HG02852 (cell line): ENCODE measurements around the gene NRP2.

ENCODE experiments used
- ATAC-seq: cut with Tn5 transposase; IDR thresholded peaks from one replicate; pipeline ENCODE4 v1.9.1; 2021; ENCODE audit warnings: mild to moderate bottlenecking, moderate library complexity; ENCODE audit not compliant: unreplicated experiment

Gene NRP2, protein sequence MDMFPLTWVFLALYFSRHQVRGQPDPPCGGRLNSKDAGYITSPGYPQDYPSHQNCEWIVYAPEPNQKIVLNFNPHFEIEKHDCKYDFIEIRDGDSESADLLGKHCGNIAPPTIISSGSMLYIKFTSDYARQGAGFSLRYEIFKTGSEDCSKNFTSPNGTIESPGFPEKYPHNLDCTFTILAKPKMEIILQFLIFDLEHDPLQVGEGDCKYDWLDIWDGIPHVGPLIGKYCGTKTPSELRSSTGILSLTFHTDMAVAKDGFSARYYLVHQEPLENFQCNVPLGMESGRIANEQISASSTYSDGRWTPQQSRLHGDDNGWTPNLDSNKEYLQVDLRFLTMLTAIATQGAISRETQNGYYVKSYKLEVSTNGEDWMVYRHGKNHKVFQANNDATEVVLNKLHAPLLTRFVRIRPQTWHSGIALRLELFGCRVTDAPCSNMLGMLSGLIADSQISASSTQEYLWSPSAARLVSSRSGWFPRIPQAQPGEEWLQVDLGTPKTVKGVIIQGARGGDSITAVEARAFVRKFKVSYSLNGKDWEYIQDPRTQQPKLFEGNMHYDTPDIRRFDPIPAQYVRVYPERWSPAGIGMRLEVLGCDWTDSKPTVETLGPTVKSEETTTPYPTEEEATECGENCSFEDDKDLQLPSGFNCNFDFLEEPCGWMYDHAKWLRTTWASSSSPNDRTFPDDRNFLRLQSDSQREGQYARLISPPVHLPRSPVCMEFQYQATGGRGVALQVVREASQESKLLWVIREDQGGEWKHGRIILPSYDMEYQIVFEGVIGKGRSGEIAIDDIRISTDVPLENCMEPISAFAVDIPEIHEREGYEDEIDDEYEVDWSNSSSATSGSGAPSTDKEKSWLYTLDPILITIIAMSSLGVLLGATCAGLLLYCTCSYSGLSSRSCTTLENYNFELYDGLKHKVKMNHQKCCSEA

DNA sequence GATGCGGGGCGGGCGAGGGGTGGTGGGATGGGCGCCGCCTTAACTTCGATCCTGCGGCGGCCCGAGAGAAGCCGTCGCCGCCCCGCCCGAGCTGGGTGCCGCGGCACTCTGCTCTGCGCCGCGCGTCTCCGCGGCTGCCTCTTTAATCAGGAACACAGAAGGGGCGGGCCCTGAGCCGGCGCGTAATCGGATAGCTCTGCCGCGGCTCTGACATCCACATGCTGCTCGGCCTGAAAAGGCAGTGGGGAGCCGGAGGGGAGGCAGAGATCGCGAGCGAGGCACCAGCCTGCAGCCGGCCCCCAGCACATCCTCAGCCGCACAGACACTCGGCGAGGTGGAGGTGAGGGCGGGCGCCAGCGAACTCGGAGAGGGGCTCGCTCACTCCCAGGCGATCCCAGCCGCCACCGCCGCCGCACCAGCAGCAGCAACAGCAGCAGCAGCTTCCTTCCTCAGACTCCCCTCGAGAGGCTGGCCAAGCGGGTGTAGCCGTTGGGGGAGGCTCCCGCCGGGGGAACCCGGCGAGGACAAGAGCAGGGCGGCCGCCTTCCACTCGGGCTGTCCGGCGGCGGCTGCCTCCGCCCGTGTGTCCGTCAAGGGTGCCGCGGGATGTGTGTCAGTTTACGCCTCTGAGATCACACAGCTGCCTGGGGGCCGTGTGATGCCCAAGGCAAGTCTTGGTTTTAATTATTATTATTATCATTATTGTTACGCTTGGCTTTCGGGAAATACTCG lies at the start of gene NRP2:
TSS of gene NRP2 (plus strand) at position 263 of the 732 bp plus-strand sequence. CDS start 790 bp downstream, outside the sequence.
- peak; percentile 80 for ATAC-seq

DNA sequence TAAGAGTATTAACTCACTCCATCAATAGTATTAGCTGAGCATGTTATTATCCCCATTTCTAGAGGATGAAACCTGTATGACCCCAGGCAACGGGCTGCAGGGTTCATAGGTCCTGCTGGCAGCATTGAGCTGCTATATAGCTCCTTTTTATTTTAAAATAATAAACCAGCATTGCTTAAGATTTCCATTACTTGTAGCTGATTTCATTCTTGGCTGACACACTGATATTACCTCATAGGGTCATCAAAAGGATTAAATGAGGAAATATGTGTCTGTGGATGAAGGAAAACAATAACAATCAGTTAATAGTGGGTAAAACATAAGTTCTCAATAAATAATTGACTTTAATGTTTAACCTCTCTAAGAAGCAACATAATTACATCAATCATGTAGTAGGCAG lies 48.3 kb upstream of the NRP2 start:
- no peak for ATAC-seq

DNA sequence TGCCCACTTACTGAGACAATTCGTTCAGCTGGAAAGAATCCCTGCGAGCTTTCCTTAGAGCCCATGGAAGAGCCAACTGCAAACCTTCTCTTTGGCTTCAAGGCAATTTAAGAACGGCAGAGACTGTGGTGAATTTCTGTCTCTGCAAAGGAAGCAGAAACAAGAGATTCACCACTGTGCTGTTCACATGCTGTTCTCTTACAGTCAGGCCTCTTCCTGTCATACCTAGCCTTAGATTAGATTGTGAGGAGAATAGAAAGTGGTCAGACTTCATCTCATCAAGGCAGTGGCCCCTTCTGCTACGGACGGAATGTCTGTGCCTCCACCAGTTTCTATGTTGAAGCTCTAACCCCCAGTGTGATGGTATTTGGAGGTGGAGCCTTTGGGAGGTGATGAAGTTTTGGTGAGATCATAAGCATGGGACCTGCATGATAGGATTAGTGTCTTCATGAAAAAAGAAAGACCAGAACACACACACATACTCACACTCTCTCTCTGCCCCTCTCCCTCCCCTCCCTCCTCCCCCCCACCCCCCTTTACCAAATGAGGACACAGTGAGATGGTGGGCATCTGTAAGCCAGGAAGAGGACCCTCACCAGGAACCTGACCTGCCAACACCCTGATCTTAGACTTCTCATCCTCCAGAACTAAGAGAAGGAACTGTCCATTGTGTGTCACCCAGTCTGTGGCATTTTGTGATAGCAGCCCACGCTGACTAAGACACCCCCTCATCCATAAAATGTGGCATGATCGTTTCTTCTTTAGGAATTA lies 45.6 kb upstream of the NRP2 start:
- no peak for ATAC-seq

DNA sequence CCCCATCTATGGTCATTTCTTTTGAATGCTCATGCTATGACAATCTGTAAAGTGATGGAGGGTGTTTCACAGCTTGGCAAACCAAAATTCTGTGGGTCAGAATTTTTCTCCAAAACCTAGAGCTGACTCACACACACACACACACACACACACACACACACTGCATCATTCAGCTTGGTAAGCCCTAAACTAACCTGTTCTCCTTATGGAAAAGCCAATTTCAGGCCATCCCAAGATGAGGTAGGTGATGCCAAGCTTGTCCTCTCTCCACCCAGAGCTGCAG lies 45.0 kb upstream of the NRP2 start:
- ATAC-seq: no peak

DNA sequence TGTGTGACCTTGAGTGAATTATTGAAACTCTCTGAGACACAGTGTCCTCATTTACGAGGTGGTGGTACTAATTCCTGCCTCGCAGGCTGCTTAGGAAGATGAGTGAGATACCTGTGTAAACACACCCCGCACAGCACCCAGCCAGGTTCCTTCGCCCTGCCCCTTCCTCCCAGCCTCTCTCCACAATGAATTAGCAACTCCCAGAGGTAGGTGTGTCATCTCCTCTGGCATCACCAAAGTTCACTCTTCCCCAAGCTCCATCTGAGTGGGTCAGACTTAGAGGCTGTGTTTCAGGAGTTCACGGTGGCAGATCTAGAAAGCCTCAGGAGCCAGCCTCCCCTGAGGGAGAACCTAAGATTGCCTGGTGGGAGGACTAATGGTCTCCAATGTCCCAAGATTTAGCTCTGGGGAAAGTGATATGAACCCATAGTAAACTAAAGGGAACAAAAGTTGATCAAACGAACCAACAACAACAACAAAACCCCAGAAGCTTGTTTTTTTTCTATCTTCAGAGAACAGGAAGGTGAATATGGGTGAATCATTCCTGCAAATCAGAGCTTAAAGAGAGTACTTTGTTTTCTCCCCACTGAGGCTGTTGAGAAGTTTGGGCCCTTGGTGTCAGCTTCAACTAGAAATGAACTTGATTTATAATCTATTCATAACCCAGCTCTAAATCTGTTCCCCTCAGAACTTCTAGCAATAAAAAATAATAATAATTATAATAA lies 44.4 kb upstream of the NRP2 start:
- ATAC-seq: no peak

DNA sequence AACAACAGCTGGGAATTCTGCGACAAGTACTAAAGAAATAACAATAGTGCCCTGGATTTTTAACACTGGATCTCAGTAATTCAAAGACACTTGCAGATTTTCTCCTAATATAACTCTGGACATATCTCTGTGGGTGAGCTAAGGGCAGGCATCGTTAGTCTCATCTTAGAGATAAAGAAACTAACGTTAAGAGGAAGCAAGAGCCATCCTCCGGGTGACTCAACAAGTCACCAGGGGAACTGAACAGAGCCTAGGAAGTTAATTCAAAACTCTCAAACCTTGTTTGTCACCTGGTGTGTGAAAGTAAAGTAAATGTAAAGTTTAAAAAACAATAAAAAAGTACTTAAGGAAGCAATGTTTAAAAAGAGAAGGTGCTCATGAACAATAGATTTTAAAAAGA lies 41.6 kb upstream of the NRP2 start:
- ATAC-seq: peak; percentile 65

DNA sequence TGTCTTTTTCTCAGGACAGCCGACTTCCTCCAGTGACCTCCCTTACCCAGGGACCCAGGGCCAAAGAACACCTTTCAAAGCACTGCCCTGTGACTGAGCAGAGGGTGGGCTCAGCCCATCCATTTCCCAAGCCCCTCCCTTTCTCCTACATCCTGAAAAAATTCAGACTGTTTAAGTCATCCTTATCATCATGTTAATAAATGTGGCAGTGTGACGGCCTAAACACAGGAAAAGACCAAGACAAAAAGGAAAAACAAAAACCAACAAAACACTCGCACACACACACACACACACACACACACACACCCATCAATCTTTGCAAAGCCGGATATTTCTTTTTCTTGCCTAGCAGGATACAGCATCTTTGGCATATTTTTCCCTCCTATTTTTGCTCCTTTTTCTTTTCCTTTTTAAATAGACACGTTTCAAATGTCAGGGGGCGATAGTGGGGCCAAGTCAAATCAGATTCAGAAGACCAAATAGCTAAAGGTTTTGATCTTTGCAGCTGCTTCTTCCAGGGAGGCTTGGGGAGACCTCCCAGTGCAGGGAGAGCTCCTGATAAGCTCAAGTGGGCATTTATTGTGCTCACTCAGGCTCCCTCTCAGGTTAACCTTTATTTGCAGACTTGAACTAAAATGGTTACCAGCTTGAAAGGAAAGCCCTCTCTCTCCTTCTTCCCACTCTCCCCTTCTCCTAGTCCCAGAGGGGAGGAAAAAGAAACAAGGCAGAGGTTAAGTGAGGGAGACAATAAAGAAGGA lies 39.5 kb upstream of the NRP2 start:
- no peak for ATAC-seq

DNA sequence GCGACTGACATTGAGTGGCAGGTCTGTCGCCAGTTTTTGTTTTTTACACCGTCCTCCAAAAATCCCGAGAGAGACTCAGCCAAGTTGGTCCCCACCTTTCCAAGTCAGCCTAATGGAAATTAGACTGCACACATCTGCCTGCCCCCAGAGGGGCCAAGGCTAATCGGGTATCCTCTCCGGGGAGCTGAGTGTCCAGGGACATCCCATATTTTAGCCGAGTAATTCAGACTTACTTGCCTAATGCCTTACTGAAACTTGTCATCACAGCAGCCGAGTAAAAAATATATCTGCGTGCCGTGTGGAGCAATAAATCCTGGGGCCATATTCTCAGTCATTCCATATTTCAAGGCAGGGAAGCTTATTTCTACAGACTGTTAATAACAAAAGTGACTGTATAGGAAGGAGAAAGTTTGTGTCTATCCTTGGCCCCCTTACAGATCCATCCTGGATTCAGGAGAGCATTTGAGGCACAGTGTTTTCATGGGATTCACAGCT lies 38.9 kb upstream of the NRP2 start:
- no peak for ATAC-seq

DNA sequence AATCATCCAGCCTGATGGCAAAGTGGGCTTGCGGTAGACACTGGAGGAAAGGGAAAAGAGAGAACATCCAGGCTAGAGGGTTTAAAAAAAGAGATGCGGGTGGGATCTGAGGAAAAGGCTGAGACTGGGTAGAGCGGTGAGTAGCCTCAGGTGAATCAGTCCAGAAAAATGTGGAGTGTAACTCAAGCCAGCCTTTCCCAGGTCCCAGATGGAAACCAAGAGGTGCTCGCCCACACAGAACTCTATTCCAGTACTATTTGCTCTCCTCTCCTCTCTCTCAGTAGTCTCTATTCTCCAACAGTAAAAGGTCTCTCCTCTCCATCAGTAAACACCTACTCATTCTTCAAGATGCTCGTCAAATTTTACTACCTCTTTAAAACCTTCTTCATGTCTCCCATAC lies 38.3 kb upstream of the NRP2 start:
- ATAC-seq: no peak

DNA sequence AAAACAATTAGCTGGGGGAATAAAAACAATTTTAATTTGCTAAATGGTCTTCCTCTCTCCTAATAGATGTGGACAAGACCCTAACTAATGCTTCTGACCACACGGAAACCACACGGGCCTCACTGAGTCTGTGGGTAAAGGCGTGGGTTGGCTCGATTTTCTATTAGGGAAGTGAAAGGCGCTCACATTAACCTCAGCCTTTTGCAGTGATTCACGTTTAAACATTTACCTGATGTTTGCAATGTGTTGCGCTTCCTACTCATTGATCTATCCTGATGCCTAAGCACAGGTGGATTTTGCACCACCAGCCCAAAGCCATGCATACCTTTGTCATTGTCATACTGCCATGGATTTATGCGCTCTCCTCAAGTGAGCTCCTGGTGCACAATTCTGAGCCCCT lies 35.6 kb upstream of the NRP2 start:
- ATAC-seq: peak; percentile 99

DNA sequence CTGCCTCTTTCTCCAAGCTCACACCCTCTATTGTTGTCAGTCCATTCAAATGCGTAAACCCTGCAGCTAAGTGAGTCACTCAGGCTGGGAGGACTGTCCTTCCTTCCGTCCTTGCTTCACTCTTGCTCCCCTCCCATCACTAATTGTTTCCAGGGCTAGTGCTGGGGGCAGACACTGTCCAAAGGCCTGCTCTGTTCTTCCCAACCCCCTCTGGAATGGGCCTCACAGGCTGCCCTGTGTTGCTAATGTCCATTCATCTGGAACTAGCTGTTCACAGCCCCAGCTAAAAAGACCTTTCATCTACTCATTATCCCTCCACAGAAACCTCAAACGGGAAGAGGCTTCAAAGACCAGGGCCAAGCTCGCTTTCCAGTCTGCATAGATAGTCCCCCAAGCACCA lies 31.9 kb upstream of the NRP2 start:
- no peak for ATAC-seq

DNA sequence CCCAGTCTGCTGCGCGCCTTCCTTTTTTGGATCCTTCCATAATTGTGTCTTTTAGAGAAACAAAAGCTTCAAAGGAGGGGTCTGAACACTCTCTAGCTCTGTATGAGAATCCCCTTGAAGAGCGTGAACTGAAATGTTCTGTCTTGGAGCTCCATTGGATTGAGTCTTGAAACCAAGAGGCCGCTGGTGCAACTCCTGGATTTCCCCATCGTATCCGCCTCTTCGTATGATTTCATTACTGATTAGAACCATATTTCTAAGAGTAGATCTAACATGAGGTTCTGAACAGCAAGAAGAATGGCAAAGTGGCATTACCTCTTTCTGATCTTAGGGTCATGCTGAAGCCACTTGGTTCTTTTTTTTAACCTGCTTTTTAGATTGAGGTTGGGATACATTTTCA lies 31.4 kb upstream of the NRP2 start:
- ATAC-seq: no peak

DNA sequence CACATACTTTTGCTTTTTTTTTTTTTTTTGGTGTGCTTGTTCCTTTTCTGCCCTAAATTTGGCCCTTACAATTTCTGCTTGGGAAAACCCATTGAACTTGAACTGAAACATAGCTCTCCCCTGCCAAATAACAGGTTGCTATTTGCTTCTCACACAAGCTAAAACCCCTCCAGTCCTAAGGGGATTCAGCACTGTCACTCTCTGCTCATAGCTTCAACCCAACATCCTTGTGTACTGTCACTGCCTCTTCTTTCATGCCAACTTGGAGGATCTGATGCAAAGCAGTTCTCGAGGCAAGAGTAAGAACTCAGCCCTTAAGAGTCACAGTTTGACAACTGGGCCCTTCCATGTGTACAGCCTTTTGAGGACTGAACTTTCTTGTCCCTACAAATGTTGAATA lies 30.6 kb upstream of the NRP2 start:
- ATAC-seq: no peak

DNA sequence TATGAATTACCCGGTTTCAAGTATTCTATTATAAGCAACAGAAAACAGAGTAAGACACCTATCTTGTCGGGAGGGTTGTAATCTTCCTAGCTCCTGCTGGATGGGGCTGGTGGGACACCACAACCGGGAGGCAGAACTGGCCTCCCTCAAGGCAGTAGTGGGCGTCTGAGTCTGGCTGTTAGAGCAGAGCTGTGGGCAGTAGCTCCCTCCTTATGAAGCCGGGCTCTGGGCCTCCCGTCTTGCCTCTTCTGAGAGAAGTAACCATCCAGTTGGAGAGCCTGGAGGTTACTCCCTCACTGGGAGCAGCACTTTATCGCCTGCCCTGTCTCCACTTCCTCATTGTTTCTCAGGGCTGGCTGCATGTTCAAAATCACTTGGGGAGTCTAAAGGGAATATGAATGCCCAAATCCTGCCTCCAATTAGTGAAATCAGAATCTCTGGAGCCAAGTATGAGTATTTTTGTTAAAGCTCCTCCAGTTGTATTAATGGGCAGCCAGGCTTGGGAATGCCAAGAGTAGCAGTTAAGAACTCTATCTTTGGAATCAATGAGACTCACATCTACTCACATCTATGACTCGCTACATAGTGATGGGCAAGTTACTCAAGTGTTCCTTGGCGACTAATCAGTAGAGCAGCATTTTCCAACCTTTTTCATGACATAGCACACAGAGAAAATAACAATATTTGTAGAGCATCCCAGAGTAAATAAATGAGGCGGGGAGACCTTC lies 27.3 kb upstream of the NRP2 start:
- ATAC-seq: no peak

DNA sequence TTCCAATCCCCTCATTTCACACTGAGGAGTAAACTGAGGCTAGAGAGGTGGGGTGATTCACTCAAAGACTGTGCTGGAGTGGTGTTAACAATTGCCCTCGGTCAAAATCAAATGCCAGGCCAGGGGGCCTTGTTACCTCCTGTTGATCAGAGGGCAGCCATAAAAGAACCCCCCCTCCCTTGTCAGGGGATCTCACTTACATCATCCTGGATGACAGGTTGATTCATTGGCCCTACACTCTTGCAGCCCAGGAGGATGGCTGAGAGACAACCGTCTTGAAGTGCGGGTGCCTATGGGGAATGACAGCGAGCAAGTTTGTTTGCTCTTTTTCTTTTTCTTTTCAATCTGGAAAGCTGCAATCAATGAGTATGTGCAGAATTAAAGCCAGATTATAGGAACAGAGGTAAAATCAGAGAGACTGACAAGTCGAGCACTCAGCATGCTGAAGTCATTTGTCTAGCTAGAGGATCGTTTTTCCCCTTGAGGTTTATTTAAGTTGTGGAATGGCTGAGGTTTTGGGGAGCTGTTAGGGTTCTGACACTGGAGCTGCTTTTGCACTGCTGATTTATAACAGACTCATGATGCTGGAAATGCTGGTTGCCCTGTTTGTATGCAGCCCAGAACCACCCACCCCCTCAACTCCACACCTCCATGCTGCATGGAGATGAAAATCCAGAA lies 26.4 kb upstream of the NRP2 start:
- no peak for ATAC-seq

DNA sequence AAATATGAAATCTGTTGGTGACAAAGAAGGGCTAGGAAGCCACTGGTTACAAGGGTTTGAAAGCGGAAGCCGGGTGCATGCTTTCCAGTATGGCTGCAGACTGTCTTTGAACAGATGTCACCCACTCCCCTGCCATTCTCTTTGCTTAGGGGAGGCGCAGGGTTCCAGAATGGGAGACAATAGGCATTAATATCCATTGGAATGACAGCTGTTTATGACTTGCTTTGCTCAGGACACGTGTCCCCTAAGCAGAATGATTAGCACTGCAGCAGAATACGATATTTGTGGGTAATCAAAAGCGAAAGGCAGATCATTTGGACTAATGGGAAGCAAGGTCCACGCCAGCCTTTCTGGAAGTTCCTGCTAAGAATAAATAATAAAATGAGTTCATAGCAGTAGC lies 25.8 kb upstream of the NRP2 start:
- ATAC-seq: no peak

DNA sequence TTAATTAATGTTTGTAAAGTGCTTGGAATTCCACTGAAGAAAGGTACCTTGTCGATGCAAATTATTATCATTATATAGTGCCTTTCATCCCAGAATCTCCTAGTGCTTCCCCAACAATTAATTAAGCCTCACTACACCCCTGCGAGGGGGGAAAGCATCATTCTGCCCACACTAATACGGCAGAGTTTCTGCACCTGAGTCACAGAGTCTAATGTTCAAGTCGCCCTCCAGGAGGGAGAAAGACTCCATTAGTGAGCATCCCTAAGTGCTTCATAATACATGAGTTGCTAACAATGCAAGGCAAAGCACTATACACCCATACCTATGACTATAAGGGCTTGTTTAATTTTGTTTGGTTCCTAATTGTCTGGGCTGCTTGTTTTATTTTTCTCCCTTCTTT lies 25.4 kb upstream of the NRP2 start:
- ATAC-seq: no peak

DNA sequence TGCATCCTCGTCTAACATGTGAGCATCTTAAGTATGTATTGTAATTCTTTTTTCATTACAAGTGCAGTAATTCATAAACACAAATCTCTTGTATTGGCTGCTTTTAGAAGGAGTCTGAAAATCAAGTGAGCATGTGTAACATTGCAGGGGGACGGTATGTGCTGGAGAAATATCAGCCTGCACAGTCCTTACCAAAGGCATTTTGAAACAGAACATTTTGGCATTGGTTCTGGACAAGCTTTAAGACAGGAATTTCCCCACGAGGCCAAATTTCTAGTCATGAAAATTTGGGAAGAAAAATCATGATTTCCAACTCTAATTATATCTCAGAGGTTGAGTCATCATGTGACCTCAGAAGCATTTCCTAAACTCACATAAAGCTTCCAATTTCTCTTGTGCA lies 24.7 kb upstream of the NRP2 start:
- no peak for ATAC-seq
